GM19452 (cell line): Measurements from ENCODE around the gene AP1G2.
A peak's percentile ranks its signal among the peaks of the same experiment; 100 is the strongest.

Experiments used
- ATAC-seq: cut with Tn5 transposase; IDR thresholded peaks from one replicate; pipeline ENCODE4 v1.9.1; 2021; ENCODE audit not compliant: unreplicated experiment

AP1G2 gene

GRCh38 chr14:23572524-23572828, 4.9 kb upstream of the AP1G2 start:
- no peak for ATAC-seq

GRCh38 chr14:23571701-23572523, 4.3 kb upstream of the AP1G2 start:
- no peak for ATAC-seq

- ATAC-seq, result no peak
Measured at GRCh38 chr14:23570806-23571483, 3.4 kb upstream of the AP1G2 start.

GRCh38 chr14:23569443-23570151, 2.0 kb upstream of the AP1G2 start:
- no peak for ATAC-seq

- no peak for ATAC-seq
Measured at GRCh38 chr14:23568600-23569331, 1.2 kb upstream of the AP1G2 start.

GRCh38 chr14:23568021-23568599, 519 bp upstream of the AP1G2 start:
- no peak for ATAC-seq

- ATAC-seq, result peak; percentile 6
Measured at GRCh38 chr14:23566778-23567185, 809 bp downstream of the AP1G2 start.

- ATAC-seq, result no peak
Measured at GRCh38 chr14:23566112-23566777, 1.3 kb downstream of the AP1G2 start.

- no peak for ATAC-seq
Measured at GRCh38 chr14:23565626-23566025, 2.0 kb downstream of the AP1G2 start.

GRCh38 chr14:23564876-23565275, 2.7 kb downstream of the AP1G2 start:
- no peak for ATAC-seq

- ATAC-seq, result no peak
Measured at GRCh38 chr14:23564181-23564812, 3.3 kb downstream of the AP1G2 start.

- ATAC-seq, result no peak
Measured at GRCh38 chr14:23563473-23564180, 4.0 kb downstream of the AP1G2 start.

- no peak for ATAC-seq
Measured at GRCh38 chr14:23562822-23563472, 4.6 kb downstream of the AP1G2 start.

GRCh38 chr14:23561873-23562821, 5.4 kb downstream of the AP1G2 start:
- ATAC-seq, result no peak

GRCh38 chr14:23561259-23561658, 6.3 kb downstream of the AP1G2 start:
- ATAC-seq, result no peak

GRCh38 chr14:23559926-23560520, 7.6 kb downstream of the AP1G2 start:
- ATAC-seq, result no peak
